OCI-M2 (cell line): ENCODE results near the gene SERPINB1.
"Not testable (repeated sequence)": the region's sequence is repeated elsewhere in the genome, so short reads cannot be mapped to it uniquely, and the experiment has no call there.

Experiments
- DNase-seq: peaks from one replicate; lab custom pipeline; 2025; ENCODE audit not compliant: unreplicated experiment; lab: John Stamatoyannopoulos, UW

The SERPINB1 gene

GRCh38 chr6:2866171-2866846, 24.6 kb upstream of the SERPINB1 start:
- DNase-seq: no peak

- DNase-seq: no peak
These were observed 24.1 kb upstream of the SERPINB1 start for GRCh38 chr6:2865694-2866151.

DNA sequence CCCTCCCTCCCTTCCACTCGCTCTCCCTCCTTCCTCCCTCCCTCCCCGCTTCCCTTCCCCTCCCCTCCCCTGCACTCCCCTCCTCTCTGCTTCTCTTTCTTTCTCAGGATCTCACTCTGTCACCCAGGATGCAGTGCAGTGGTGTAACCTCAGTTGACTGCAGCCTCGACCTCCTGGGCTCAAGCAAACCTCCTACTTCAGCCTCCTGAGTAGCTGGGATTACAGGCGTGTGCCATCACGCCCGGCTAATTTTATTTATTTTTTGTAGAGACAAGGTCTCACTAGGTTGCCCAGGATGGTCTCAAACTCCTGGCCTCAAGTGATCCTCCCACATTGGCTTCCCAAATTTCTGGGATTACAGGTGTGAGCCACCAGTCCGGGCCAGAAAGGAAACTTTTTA, 23.6 kb upstream of the SERPINB1 start:
- DNase-seq: no peak

DNA sequence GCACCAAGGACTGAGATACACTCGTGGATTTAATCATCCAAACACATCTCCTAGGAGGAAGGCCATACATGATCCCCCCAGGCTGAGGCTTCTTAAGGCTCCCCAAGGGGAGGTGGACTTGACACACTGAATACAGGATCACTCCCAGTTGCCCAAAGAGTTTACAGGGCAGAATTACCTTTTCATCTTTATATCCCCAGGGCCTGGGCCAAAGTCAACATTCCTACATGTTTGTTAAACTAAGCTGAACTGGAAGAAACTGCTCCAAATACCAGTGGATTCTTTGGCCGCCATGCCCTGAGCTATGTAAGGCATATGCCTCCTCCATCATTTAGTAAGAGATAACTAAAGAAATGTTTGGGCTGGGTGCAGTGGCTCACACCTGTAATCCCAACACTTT, 22.2 kb upstream of the SERPINB1 start:
- DNase-seq: no peak

DNA sequence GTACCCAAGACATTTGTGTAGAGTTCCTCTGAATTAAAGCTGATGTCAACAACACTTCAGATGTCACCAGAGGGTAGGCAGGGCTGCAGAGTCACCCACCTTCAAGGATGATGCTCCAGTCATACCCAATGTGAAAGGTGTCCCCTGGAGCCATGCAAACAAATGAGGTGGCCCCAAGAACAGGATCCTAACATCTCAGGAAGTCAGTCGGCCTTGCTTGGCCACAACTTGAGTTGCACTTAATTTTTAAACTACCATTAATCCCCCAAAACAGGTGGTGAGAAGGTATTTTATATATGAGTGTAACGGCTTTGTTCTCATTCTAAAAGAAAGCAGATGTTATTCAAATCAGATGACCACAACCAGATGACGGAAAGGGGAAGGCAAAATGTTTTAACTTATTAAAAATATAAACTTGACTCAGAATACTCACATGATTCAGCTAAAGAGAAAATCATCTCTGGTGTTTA, 21.1 kb upstream of the SERPINB1 start:
- DNase-seq: no peak

DNA sequence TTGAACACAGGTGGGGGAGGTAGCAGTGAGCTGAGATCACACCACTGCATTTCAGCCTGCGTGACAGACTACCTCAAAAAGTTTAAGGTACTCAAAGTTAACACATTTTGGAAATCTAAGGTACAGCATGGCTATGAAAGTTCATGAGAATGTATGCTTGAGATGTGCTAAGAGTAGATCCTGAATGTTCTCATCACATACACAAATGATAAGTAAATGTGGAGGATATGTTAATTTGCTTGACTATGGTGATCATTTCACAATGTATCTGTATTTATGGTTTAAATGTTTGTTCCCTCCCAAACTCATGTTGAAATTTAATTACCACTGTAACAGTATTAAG, 20.1 kb upstream of the SERPINB1 start:
- no peak for DNase-seq

DNA sequence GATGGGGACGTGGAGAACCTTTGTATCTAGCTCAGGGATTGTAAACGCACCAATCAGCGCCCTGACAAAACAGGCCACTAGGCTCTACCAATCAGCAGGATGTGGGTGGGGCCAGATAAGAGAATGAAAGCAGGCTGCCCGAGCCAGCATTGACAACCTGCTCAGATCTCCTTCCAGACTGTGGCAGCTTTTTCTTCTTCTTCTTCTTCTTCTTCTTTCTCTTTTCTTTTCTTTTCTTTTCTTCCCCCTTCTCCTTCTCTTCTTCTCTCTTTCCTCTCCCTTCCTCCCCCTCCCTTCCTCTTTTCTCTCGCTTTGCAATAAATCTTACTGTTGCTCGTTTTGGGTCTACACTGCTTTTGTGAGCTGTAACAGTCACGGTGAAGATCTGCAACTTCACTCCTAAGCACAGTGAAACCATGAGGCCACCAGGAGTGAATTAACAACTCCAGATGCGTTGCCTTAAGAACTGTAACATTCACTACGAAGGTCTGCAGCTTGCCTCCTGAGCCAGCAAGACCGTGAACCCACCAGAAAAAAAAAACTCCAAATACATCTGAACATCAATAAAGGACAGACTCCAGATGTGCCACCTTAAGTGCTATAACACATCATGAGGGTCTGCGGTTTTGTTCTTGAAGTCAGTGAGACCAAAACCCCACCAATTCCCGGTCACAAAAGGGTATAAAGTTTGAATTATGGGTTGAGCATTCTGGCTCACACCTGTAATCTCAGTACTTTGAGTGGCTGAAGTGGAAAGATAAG, 19.6 kb upstream of the SERPINB1 start:
- no peak for DNase-seq

DNA sequence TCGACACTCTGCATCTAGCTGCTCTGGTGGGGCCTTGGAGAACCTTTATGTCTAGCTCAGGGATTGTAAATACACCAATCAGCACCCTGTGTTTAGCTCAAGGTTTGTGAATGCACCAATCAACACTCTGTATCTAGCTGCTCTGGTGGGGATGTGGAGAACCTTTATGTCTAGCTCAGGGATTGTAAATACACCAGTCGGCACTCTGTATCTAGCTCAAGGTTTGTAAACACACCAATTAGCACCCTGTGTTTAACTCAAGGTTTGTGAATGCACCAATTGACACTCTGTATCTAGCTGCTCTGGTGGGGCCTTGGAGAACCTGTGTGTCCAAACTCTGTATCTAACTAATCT, 19.0 kb upstream of the SERPINB1 start:
- DNase-seq: not testable (repeated sequence)

- DNase-seq: not testable (repeated sequence)
These were observed 18.4 kb upstream of the SERPINB1 start for GRCh38 chr6:2859798-2860705.

DNA sequence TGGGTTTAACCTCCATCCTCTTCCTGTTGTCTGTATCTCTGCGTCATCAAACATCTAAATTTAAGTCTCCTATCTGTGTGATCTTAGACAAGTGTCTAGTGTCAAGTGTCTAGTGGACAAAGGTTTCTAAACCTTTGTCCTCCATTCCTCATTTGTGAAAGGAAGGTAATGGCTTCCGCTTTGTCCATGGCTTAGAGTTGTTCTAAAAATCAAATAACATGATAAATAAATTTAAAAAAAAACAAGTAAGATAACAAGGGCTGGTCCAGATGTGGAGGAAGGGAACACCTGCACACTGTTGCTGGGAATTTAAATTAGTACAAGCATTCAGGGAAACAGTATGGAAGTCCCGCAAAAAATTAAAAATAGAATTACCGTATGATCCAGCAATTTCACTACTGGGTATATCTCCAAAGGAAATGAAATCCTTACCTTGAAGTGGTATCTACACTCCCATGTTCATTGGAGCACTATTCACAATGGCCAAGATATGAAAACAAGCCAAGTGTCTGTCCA, 17.6 kb upstream of the SERPINB1 start:
- DNase-seq: no peak

- peak; percentile 93 for DNase-seq
These were observed 16.1 kb upstream of the SERPINB1 start for GRCh38 chr6:2857580-2858337.

- DNase-seq: no peak
These were observed 15.5 kb upstream of the SERPINB1 start for GRCh38 chr6:2857185-2857579.

DNA sequence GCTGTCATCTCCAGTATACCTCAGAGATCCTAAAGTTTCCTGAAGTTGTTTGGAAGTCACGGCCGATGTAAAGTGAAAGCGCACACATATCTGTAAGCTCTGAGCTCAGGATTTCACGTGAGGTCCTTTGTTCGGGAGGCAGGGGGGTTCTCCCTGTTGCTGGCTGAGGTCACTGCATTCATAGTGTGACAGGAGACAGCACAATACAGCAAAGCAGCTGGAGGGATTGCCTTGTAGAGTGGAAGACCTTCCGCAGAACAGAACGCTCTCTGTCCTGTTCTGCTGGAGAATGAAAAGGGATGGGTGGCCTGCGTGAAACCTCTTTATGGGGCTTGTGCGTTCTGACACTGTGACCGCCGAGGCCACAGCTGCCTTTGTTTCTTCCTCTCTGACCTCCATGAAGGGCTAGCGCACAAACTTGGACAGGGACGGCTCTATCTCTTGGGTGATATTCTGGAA, 13.4 kb upstream of the SERPINB1 start:
- no peak for DNase-seq

GRCh38 chr6:2854396-2854982, 12.8 kb upstream of the SERPINB1 start:
- DNase-seq: no peak

GRCh38 chr6:2853769-2854395, 12.2 kb upstream of the SERPINB1 start:
- DNase-seq: no peak

GRCh38 chr6:2853378-2853768, 11.7 kb upstream of the SERPINB1 start:
- DNase-seq: not testable (repeated sequence)

DNA sequence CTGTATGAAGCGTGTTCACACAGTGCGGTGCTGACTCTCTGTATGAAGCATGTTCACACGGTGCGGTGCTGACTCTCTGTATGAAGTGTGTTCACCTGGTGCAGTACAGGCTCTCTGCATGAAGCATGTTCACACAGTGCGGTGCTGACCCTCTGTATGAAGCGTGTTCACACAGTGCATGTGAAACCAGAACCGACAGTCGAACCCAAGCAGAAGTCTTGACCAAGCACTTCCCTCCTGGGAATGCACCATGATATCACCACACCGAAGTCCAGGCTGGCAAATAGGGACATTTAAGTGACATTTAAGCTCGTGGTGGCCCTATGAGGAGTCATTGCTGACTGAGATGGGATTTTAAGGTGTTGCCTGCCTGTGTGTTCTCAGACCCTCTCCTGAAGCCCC, 11.3 kb upstream of the SERPINB1 start:
- DNase-seq: no peak

GRCh38 chr6:2852514-2852855, 10.8 kb upstream of the SERPINB1 start:
- DNase-seq: no peak

DNA sequence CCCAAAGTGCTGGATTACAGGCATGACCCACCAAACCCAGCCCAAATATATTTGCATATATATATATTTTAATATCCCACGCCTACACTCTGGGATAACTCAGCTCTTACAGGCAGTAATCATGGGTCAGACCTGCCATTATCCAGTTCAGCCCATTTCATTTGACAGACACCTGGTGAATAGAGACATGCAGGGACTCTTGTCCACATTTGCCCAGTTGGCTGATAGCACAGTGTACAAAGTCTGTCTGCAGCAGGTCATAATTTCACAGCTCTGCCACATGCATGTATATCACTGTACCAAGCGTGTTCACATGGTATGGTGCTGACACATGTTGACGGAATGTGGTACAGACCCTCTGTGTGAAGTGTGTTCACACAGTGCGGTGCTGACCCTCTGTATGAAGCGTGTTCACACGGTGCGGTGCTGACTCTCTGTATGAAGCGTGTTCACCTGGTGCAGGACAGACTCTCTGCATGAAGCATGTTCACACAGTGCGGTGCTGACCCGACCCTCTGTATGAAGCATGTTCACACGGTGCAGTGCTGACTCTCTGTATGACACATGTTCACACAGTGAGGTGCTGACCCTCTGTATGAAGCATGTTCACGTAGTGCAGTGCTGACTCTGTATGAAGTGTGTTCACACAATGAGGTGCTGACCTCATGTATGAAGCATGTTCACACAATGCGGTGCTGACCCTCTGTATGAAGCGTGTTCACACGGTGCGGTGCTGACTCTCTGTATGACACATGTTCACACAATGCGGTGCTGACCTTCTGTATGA, 10.3 kb upstream of the SERPINB1 start:
- no peak for DNase-seq
